ENCODE data around the gene MEP1B. TPM values are rescaled to one million over a fixed set of nuclear protein-coding genes. Genes with fewer than 3 reads are reported as not detected.
A peak's percentile ranks its signal among the peaks of the same experiment; 100 is the strongest.

Gene MEP1B
- not detected for total RNA-seq

GRCh38 chr18:32189790-32190189 lies at the start of gene MEP1B:
Gene MEP1B (plus strand): TSS chr18:32190039. CDS start chr18:32190071, 32 bp downstream.
- Mint-ChIP-seq H3K27ac (no peak within 1 kb of the TSS), H3K4me3 (no peak within 1 kb of the TSS), H3K36me3 (ENCODE audit: low read depth) (no peaks in the 10 kb centered on the region), H3K9me3 (no peaks in the 10 kb centered on the region), H3K4me1 (ENCODE audit: low read depth) (no peaks in the 10 kb centered on the region), H3K27me3 (peaks cover 12% of the 10 kb centered on the region)
- POLR2A ChIA-PET, result no interaction called here
- CTCF ChIA-PET, result no interaction called here
- no peak for ATAC-seq
- no peak for DNase-seq
- TF ChIP-seq CTCF (IDR thresholded peaks at IDR 0.05), result no peak
- intact Hi-C loops (cut with micrococcal nuclease), result no loop called here

- no peak for ATAC-seq
- intact Hi-C loops (cut with micrococcal nuclease), result no loop called here
- no peak overlapping the region for H3K27ac Mint-ChIP-seq
- H3K4me1 Mint-ChIP-seq (ENCODE audit: low read depth), result peaks cover 5% of the 10 kb centered on the region
- CTCF ChIA-PET, result interaction anchor here (2.7 kb wide), 1 partner anchor 10 kb away, joined by 11 read pairs; no protein-coding TSS in a partner anchor
- no peaks in the 10 kb centered on the region for H3K9me3 Mint-ChIP-seq
- H3K27me3 Mint-ChIP-seq, result no peaks in the 10 kb centered on the region
- POLR2A ChIA-PET, result no interaction called here
- TF ChIP-seq CTCF (IDR thresholded peaks at IDR 0.05), result no peak
- H3K36me3 Mint-ChIP-seq (ENCODE audit: low read depth), result no peaks in the 10 kb centered on the region
- no peak overlapping the region for H3K4me3 Mint-ChIP-seq
- no peak for DNase-seq
Observed at GRCh38 chr18:32148185-32148870, 41.5 kb upstream of the MEP1B start.

GRCh38 chr18:32152705-32153448 lies 37.0 kb upstream of the MEP1B start:
- H3K27ac Mint-ChIP-seq, result no peak overlapping the region
- intact Hi-C loops (cut with micrococcal nuclease), result loop anchor here (10.0 kb wide), 1 partner anchor 122 kb away; no protein-coding TSS in a partner anchor
- H3K4me1 Mint-ChIP-seq (ENCODE audit: low read depth), result peaks cover 5% of the 10 kb centered on the region
- ChIA-PET POLR2A (interaction anchor here (0.7 kb wide), 1 partner anchor 295 kb away, joined by 3 read pairs; no protein-coding TSS in a partner anchor), CTCF (interaction anchor here (1.1 to 1.3 kb wide), 3 partner anchors 45 to 394 kb away, joined by 3 to 4 read pairs (median 3); no protein-coding TSS in a partner anchor)
- DNase-seq, result no peak
- TF ChIP-seq CTCF (IDR thresholded peaks at IDR 0.05), result no peak
- peaks cover 2% of the 10 kb centered on the region for H3K9me3 Mint-ChIP-seq
- no peaks in the 10 kb centered on the region for H3K27me3 Mint-ChIP-seq
- ATAC-seq, result peak; percentile 48
- no peak overlapping the region for H3K4me3 Mint-ChIP-seq
- H3K36me3 Mint-ChIP-seq (ENCODE audit: low read depth), result no peaks in the 10 kb centered on the region

GRCh38 chr18:32156855-32157254 lies 33.0 kb upstream of the MEP1B start:
- Mint-ChIP-seq H3K4me3 (no peak overlapping the region), H3K27me3 (peaks cover 3% of the 10 kb centered on the region), H3K4me1 (ENCODE audit: low read depth) (peaks cover 7% of the 10 kb centered on the region), H3K36me3 (ENCODE audit: low read depth) (no peaks in the 10 kb centered on the region), H3K27ac (no peak overlapping the region), H3K9me3 (peaks cover 2% of the 10 kb centered on the region)
- intact Hi-C loops (cut with micrococcal nuclease), result loop anchor here (10.0 kb wide), 1 partner anchor 118 kb away; no protein-coding TSS in a partner anchor
- ChIA-PET POLR2A (no interaction called here), CTCF (interaction anchor here (1.0 to 3.7 kb wide), 15 partner anchors 10 to 396 kb away, joined by 3 to 52 read pairs (median 7); partner anchors contain the start of gene GAREM1)
- no peak for DNase-seq
- no peak for ATAC-seq
- TF ChIP-seq CTCF (IDR thresholded peaks at IDR 0.05), result no peak
